CD4-positive, alpha-beta T cell (primary cell): ENCODE data around the gene PDGFRB. TPM values are rescaled to one million over a fixed set of nuclear protein-coding genes. Genes with fewer than 3 reads are reported as not detected.

Experiments used
- ATAC-seq: fragments of 200-7000 bp; cut with Tn5 transposase; one replicate; pipeline ENCODE4 v1.10.0; 2022; ENCODE audit warnings: mild to moderate bottlenecking; ENCODE audit not compliant: poor library complexity
- CTCF ChIA-PET: fragments of 350-600 bp; sonication (Branson Sonifier 250); formaldehyde crosslinking; loops from one replicate; lab custom pipeline; 2021; ENCODE audit warnings: antibody characterized with exemption, inconsistent platforms; lab: Charles Lee
- POLR2A ChIA-PET: fragments of 350-600 bp; sonication (Branson Sonifier 250); formaldehyde crosslinking; loops from one replicate; lab custom pipeline; 2021; ENCODE audit warnings: antibody characterized with exemption, inconsistent platforms; lab: Charles Lee
- DNase-seq, 14 experiments: peaks; one replicate each; pipeline ENCODE4 v3.0.0-alpha.2; 2013 to 2020; ENCODE audit warnings: mixed read lengths in 2 of 14
- H3K27ac ChIP-seq, 2 donors: one replicate each; pipeline versions ENCODE4 v1.5.1 to v1.7.0; 2013; ENCODE audit warnings: low read length in 2 of 2, low read depth in 1 of 2, mild to moderate bottlenecking in 1 of 2
- H3K27me3 ChIP-seq, 2 experiments: 1 replicate in 1 of 2; 2 replicates in 1 of 2; pipeline versions ENCODE4 v1.6.1 to v1.7.0; 2013; ENCODE audit warnings: low read length in 2 of 2, control low read depth in 1 of 2, mild to moderate bottlenecking in 1 of 2, moderate library complexity in 1 of 2; ENCODE audit not compliant: insufficient read depth in 2 of 2, control insufficient read depth in 1 of 2
- H3K36me3 ChIP-seq: one replicate; pipeline ENCODE4 v1.6.1; 2013; ENCODE audit warnings: low read length, control low read depth; ENCODE audit not compliant: insufficient read depth
- H3K4me1 ChIP-seq: one replicate; pipeline ENCODE4 v1.6.1; 2013; ENCODE audit warnings: low read length, control low read depth; ENCODE audit not compliant: insufficient read depth
- H3K4me3 ChIP-seq: one replicate; pipeline ENCODE4 v1.5.1; 2013; ENCODE audit warnings: mild to moderate bottlenecking, low read length, moderate library complexity
- H3K9me3 ChIP-seq, 2 experiments: 1 replicate in 1 of 2; 2 replicates in 1 of 2; pipeline versions ENCODE4 v1.6.1 to v1.7.0; 2013; ENCODE audit warnings: low read length in 2 of 2, mild to moderate bottlenecking in 2 of 2, control low read depth in 1 of 2, moderate library complexity in 1 of 2; ENCODE audit not compliant: control insufficient read depth in 1 of 2, insufficient read depth in 1 of 2
- H3K27ac Mint-ChIP-seq: one replicate; pipeline ENCODE4 v1.8.0; 2020; ENCODE audit warnings: mixed read lengths
- H3K27me3 Mint-ChIP-seq: one replicate; pipeline ENCODE4 v1.8.0; 2021; ENCODE audit warnings: mixed read lengths
- H3K36me3 Mint-ChIP-seq: one replicate; pipeline ENCODE4 v1.8.0; 2021; ENCODE audit warnings: low read depth, mixed read lengths
- H3K4me1 Mint-ChIP-seq: one replicate; pipeline ENCODE4 v1.8.0; 2021; ENCODE audit warnings: low read depth, mixed read lengths
- H3K4me3 Mint-ChIP-seq: one replicate; pipeline ENCODE4 v1.8.0; 2020; ENCODE audit warnings: mild to moderate bottlenecking, mixed read lengths
- H3K9me3 Mint-ChIP-seq: one replicate; pipeline ENCODE4 v1.8.0; 2020; ENCODE audit warnings: mixed read lengths
- intact Hi-C, 2 experiments: fragments of 100-400 bp; cut with DNase I in 1 of 2; cut with micrococcal nuclease in 1 of 2; formaldehyde crosslinking; loops; one replicate each; pipeline versions ENCODE4 v1.15.1 to v1.9.0; 2023 to 2025; cut with DNase I, micrococcal nuclease
- total RNA-seq, 174 experiments: library from RNA in 2 of 174; stranded (reverse) in 2 of 174; gene quantifications; one replicate each; pipeline ENCODE4 v1.2.3 and lab custom pipeline; 2021 to 2026
- TF ChIP-seq, protein P1 (sequence below): fragments of 200-600 bp; IDR thresholded peaks from one replicate; pipeline ENCODE4 v1.8.0; 2022; ENCODE audit warnings: antibody characterized with exemption, mild to moderate bottlenecking

The PDGFRB gene
- total RNA-seq, 2 experiments from 2014 or later, result not detected

DNA sequence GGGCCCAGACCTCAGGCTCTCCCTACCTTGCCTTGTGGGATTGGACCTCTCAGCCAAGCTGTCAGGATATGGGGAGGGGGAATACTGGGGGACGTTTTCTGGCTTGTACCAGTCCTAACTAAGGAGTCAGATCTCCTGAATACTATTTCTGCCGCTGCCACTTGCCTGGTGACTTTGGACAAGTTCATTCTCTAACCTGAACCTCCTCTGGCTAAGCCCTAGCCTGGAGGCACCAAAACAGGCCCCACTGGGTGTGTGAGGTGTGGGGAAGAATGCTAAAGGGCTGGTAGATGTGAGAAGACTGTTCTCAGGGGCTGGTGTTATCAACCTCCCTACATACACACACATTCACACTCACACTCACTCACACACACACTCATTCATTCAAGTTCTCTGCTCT is 35.3 kb upstream of the PDGFRB start:
- H3K27ac ChIP-seq, result no peak overlapping the region
- no peak overlapping the region for H3K27ac Mint-ChIP-seq

DNA sequence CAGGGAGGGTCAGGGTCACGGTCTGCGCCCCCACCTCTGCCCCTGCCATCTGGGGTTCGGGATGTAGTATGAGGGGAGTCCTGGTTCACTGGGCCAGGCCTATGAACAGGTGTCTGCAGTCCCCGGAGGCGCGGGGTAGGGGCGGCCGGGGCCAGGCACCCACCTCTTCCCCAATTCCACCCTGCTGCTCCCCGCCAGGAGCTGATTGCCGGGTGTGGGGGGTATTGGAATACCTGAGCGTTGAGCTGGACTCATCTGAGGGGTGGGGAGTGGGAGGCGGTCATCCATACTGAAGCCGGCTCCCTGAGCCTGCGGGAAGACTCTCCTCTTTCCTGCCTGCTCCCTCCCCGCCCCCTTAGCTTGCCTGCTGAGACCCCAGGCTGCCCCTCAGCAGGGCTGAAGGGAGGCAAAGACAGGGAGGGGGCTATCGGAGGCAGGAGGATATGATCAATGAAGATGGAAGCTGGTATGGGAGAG is 34.9 kb upstream of the PDGFRB start:
- H3K9me3 ChIP-seq, result no peaks in the 10 kb centered on the region
- no peaks in the 10 kb centered on the region for H3K4me1 ChIP-seq
- Mint-ChIP-seq H3K4me1 (no peaks in the 10 kb centered on the region), H3K36me3 (no peaks in the 10 kb centered on the region), H3K27ac (no peak overlapping the region), H3K27me3 (peaks cover 49% of the 10 kb centered on the region), H3K4me3 (no peak overlapping the region), H3K9me3 (no peaks in the 10 kb centered on the region)
- no peak overlapping the region for H3K27ac ChIP-seq
- H3K4me3 ChIP-seq, result no peak overlapping the region
- intact Hi-C loops, result no loop called here
- CTCF ChIA-PET, result no interaction called here
- TF ChIP-seq, protein P1, sequence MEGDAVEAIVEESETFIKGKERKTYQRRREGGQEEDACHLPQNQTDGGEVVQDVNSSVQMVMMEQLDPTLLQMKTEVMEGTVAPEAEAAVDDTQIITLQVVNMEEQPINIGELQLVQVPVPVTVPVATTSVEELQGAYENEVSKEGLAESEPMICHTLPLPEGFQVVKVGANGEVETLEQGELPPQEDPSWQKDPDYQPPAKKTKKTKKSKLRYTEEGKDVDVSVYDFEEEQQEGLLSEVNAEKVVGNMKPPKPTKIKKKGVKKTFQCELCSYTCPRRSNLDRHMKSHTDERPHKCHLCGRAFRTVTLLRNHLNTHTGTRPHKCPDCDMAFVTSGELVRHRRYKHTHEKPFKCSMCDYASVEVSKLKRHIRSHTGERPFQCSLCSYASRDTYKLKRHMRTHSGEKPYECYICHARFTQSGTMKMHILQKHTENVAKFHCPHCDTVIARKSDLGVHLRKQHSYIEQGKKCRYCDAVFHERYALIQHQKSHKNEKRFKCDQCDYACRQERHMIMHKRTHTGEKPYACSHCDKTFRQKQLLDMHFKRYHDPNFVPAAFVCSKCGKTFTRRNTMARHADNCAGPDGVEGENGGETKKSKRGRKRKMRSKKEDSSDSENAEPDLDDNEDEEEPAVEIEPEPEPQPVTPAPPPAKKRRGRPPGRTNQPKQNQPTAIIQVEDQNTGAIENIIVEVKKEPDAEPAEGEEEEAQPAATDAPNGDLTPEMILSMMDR, result no peak
- H3K27me3 ChIP-seq, result peaks cover 26% of the 10 kb centered on the region in 2 experiments
- ATAC-seq (no peak), DNase-seq (no peak)
- no peaks in the 10 kb centered on the region for H3K36me3 ChIP-seq
- POLR2A ChIA-PET, result no interaction called here

More for the DNA sequence above, 35.3 kb upstream of the PDGFRB start:
- H3K9me3 ChIP-seq, result no peaks in the 10 kb centered on the region
- peaks cover 49% of the 10 kb centered on the region for H3K27me3 Mint-ChIP-seq
- no peaks in the 10 kb centered on the region for H3K9me3 Mint-ChIP-seq
- peaks cover 26 to 28% of the 10 kb centered on the region in 2 experiments for H3K27me3 ChIP-seq
- DNase-seq (no peak), ATAC-seq (no peak)
- ChIA-PET CTCF (no interaction called here), POLR2A (no interaction called here)
- H3K36me3 ChIP-seq, result no peaks in the 10 kb centered on the region
- intact Hi-C loops, result no loop called here
- H3K4me1 Mint-ChIP-seq, result no peaks in the 10 kb centered on the region
- no peak overlapping the region for H3K4me3 Mint-ChIP-seq
- no peaks in the 10 kb centered on the region for H3K36me3 Mint-ChIP-seq
- H3K4me1 ChIP-seq, result no peaks in the 10 kb centered on the region
- TF ChIP-seq, protein P1, result no peak
- H3K4me3 ChIP-seq, result no peak overlapping the region

DNA sequence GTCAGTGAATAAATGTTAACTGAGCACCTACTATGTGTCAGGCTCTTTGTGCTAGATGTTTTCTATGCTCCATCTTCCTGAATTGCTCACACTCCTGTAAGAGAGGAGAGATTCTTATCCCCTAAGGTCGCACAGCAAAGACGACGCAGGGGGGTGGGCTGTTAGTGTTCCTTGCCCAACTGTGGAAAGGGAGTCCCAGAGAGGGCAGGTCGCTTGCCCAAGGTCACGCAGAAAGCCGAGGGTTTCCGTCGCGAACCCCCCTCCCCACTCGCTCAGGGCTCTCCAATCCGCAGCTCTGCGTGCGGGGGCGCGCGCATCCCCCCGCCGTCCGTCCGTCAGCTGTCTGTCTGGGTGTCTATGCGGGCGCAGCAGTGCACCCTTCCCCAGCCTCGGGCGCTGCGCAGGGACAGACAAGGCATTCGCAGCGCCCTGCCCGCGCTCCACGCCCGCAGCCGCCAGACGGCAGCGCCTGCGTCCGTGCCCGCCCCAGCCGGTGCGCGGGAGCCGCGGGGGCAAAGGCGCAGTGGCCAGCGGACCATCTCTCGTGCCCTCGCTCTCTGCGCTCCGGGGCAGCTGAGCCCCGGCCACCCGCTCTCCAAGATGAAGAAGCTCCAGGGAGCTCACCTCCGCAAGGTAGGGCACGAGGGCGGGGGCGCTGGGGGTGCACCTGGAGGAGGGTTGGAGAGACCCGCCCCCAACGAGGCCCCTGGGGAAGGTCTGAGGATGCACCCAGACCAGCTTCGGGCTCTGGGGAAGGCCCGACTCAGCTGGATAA is 34.3 kb upstream of the PDGFRB start, which contains the start of gene SLC6A7:
Gene SLC6A7 (plus strand): TSS at position 335 of the 775 bp plus-strand sequence. CDS start 266 bp downstream, at position 601.
- CTCF ChIA-PET, result no interaction called here
- no peak for ATAC-seq
- Mint-ChIP-seq H3K4me3 (no peak within 1 kb of the TSS), H3K27ac (no peak within 1 kb of the TSS), H3K36me3 (no peaks in the 10 kb centered on the region), H3K9me3 (no peaks in the 10 kb centered on the region), H3K4me1 (no peaks in the 10 kb centered on the region), H3K27me3 (peaks cover 49% of the 10 kb centered on the region)
- H3K4me3 ChIP-seq, result no peak within 1 kb of the TSS
- no peaks in the 10 kb centered on the region for H3K4me1 ChIP-seq
- intact Hi-C loops, result no loop called here
- POLR2A ChIA-PET, result no interaction called here
- peaks cover 26% of the 10 kb centered on the region in 2 experiments for H3K27me3 ChIP-seq
- DNase-seq, result no peak
- no peaks in the 10 kb centered on the region for H3K9me3 ChIP-seq
- H3K36me3 ChIP-seq, result no peaks in the 10 kb centered on the region
- H3K27ac ChIP-seq, result no peak within 1 kb of the TSS
- TF ChIP-seq, protein P1, result no peak
